Activated T-helper 1 cell treated with anti-CD3 and anti-CD28 coated beads, Interleukin-12 subunit alpha, Interleukin-12 subunit beta, Interleukin-2, Interleukin-4 antibody, amounts not matched to agents 30 ng/mL and 10 ng/mL and 1 ng/mL, durations not matched to agents 14 hours and 24 hours and 36 hours (primary cell): ENCODE measurements around the gene SYNPO. TPM values are rescaled to one million over a fixed set of nuclear protein-coding genes. Genes with fewer than 3 reads are reported as not detected.

Experiments used
- DNase-seq: peaks from one replicate; pipeline ENCODE4 v3.0.0; 2021; ENCODE audit warnings: low spot score
- H3K27ac Mint-ChIP-seq: one replicate; pipeline ENCODE4 v1.8.0; 2021; ENCODE audit warnings: mild to moderate bottlenecking, mixed read lengths
- H3K27me3 Mint-ChIP-seq: one replicate; pipeline ENCODE4 v1.8.0; 2022; ENCODE audit warnings: mild to moderate bottlenecking, moderate library complexity, mixed read lengths; ENCODE audit not compliant: insufficient read depth
- H3K36me3 Mint-ChIP-seq: one replicate; pipeline ENCODE4 v1.8.0; 2021; ENCODE audit warnings: low read depth, mixed read lengths
- H3K4me1 Mint-ChIP-seq: one replicate; pipeline ENCODE4 v1.8.0; 2021; ENCODE audit warnings: low read depth, mixed read lengths
- H3K4me3 Mint-ChIP-seq: one replicate; pipeline ENCODE4 v1.8.0; 2021; ENCODE audit warnings: mild to moderate bottlenecking, moderate library complexity, mixed read lengths
- H3K9me3 Mint-ChIP-seq: one replicate; pipeline ENCODE4 v1.8.0; 2021; ENCODE audit warnings: mixed read lengths
- intact Hi-C: fragments of 100-400 bp; cut with micrococcal nuclease; formaldehyde crosslinking; loops from one replicate; pipeline ENCODE4 v1.15.1; 2024
- total RNA-seq: library from RNA; stranded (reverse); gene quantifications from 2 replicates; pipeline ENCODE4 v1.2.3, GENCODE V29; 2022

Gene SYNPO
- not detected in 2 replicates for total RNA-seq

- no peak within 1 kb of the TSS for H3K27ac Mint-ChIP-seq
- no peak within 1 kb of the TSS for H3K4me3 Mint-ChIP-seq
- H3K4me1 Mint-ChIP-seq, result no peaks in the 10 kb centered on the region
- H3K9me3 Mint-ChIP-seq, result no peaks in the 10 kb centered on the region
- DNase-seq, result no peak
- H3K27me3 Mint-ChIP-seq, result peaks cover 11% of the 10 kb centered on the region
- intact Hi-C loops, result no loop called here
- no peaks in the 10 kb centered on the region for H3K36me3 Mint-ChIP-seq
Observed at GRCh38 chr5:150640311-150641005, at the start of gene SYNPO. TSS of gene SYNPO (plus strand) at chr5:150640660. CDS start at chr5:150648276, 7,616 bp downstream.

GRCh38 chr5:150590979-150591695, 49.3 kb upstream of the SYNPO start:
- Mint-ChIP-seq H3K27ac (no peak overlapping the region), H3K9me3 (no peaks in the 10 kb centered on the region), H3K27me3 (peaks cover 2% of the 10 kb centered on the region), H3K4me3 (no peak overlapping the region), H3K4me1 (no peaks in the 10 kb centered on the region), H3K36me3 (no peaks in the 10 kb centered on the region)
- no peak for DNase-seq
- intact Hi-C loops, result no loop called here

- Mint-ChIP-seq H3K27ac (no peak overlapping the region), H3K9me3 (no peaks in the 10 kb centered on the region), H3K36me3 (no peaks in the 10 kb centered on the region), H3K4me3 (no peak overlapping the region), H3K4me1 (no peaks in the 10 kb centered on the region), H3K27me3 (peaks cover 2% of the 10 kb centered on the region)
- DNase-seq, result no peak
- intact Hi-C loops, result no loop called here
Observed at GRCh38 chr5:150593593-150593992, 46.9 kb upstream of the SYNPO start.

GRCh38 chr5:150593996-150594395, 46.5 kb upstream of the SYNPO start:
- no peak for DNase-seq
- Mint-ChIP-seq H3K36me3 (no peaks in the 10 kb centered on the region), H3K9me3 (no peaks in the 10 kb centered on the region), H3K4me1 (no peaks in the 10 kb centered on the region), H3K27me3 (peaks cover 2% of the 10 kb centered on the region), H3K4me3 (no peak overlapping the region), H3K27ac (no peak overlapping the region)
- intact Hi-C loops, result no loop called here

- H3K9me3 Mint-ChIP-seq, result no peaks in the 10 kb centered on the region
- H3K4me1 Mint-ChIP-seq, result no peaks in the 10 kb centered on the region
- intact Hi-C loops, result no loop called here
- DNase-seq, result no peak
- no peak overlapping the region for H3K27ac Mint-ChIP-seq
- H3K4me3 Mint-ChIP-seq, result no peak overlapping the region
- peaks cover 2% of the 10 kb centered on the region for H3K27me3 Mint-ChIP-seq
- no peaks in the 10 kb centered on the region for H3K36me3 Mint-ChIP-seq
Observed at GRCh38 chr5:150595466-150596031, 44.9 kb upstream of the SYNPO start.

- Mint-ChIP-seq H3K36me3 (no peaks in the 10 kb centered on the region), H3K27ac (no peak overlapping the region), H3K4me1 (no peaks in the 10 kb centered on the region), H3K4me3 (no peak overlapping the region), H3K27me3 (peaks cover 2% of the 10 kb centered on the region), H3K9me3 (no peaks in the 10 kb centered on the region)
- DNase-seq, result no peak
- intact Hi-C loops, result no loop called here
Observed at GRCh38 chr5:150596313-150596712, 44.1 kb upstream of the SYNPO start.

GRCh38 chr5:150596826-150597225, 43.6 kb upstream of the SYNPO start:
- no peak for DNase-seq
- H3K27ac Mint-ChIP-seq, result no peak overlapping the region
- intact Hi-C loops, result no loop called here
- H3K36me3 Mint-ChIP-seq, result no peaks in the 10 kb centered on the region
- peaks cover 2% of the 10 kb centered on the region for H3K27me3 Mint-ChIP-seq
- H3K4me1 Mint-ChIP-seq, result no peaks in the 10 kb centered on the region
- H3K9me3 Mint-ChIP-seq, result no peaks in the 10 kb centered on the region
- no peak overlapping the region for H3K4me3 Mint-ChIP-seq

- no peak for DNase-seq
- intact Hi-C loops, result no loop called here
- no peaks in the 10 kb centered on the region for H3K36me3 Mint-ChIP-seq
- no peak overlapping the region for H3K27ac Mint-ChIP-seq
- no peaks in the 10 kb centered on the region for H3K27me3 Mint-ChIP-seq
- no peaks in the 10 kb centered on the region for H3K9me3 Mint-ChIP-seq
- no peak overlapping the region for H3K4me3 Mint-ChIP-seq
- no peaks in the 10 kb centered on the region for H3K4me1 Mint-ChIP-seq
Observed at GRCh38 chr5:150598006-150598405, 42.5 kb upstream of the SYNPO start.

- intact Hi-C loops, result no loop called here
Observed at GRCh38 chr5:150598821-150599273, 41.6 kb upstream of the SYNPO start.

GRCh38 chr5:150599281-150599680, 41.2 kb upstream of the SYNPO start:
- DNase-seq, result no peak
- no peaks in the 10 kb centered on the region for H3K4me1 Mint-ChIP-seq
- no peak overlapping the region for H3K4me3 Mint-ChIP-seq
- H3K36me3 Mint-ChIP-seq, result no peaks in the 10 kb centered on the region
- no peak overlapping the region for H3K27ac Mint-ChIP-seq
- H3K9me3 Mint-ChIP-seq, result no peaks in the 10 kb centered on the region
- intact Hi-C loops, result no loop called here
- no peaks in the 10 kb centered on the region for H3K27me3 Mint-ChIP-seq

More at GRCh38 chr5:150598821-150599273, 41.6 kb upstream of the SYNPO start:
- H3K4me3 Mint-ChIP-seq, result no peak overlapping the region
- no peak for DNase-seq
- no peaks in the 10 kb centered on the region for H3K27me3 Mint-ChIP-seq
- no peak overlapping the region for H3K27ac Mint-ChIP-seq
- no peaks in the 10 kb centered on the region for H3K4me1 Mint-ChIP-seq
- no peaks in the 10 kb centered on the region for H3K36me3 Mint-ChIP-seq
- no peaks in the 10 kb centered on the region for H3K9me3 Mint-ChIP-seq

- H3K4me3 Mint-ChIP-seq, result no peak overlapping the region
Observed at GRCh38 chr5:150599917-150600511, 40.4 kb upstream of the SYNPO start.

GRCh38 chr5:150600616-150601490, 39.6 kb upstream of the SYNPO start:
- Mint-ChIP-seq H3K27me3 (no peaks in the 10 kb centered on the region), H3K4me1 (no peaks in the 10 kb centered on the region), H3K27ac (no peak overlapping the region), H3K36me3 (no peaks in the 10 kb centered on the region), H3K9me3 (no peaks in the 10 kb centered on the region), H3K4me3 (no peak overlapping the region)
- intact Hi-C loops, result no loop called here
- DNase-seq, result no peak

More at GRCh38 chr5:150599917-150600511, 40.4 kb upstream of the SYNPO start:
- Mint-ChIP-seq H3K27ac (no peak overlapping the region), H3K9me3 (no peaks in the 10 kb centered on the region), H3K27me3 (no peaks in the 10 kb centered on the region), H3K36me3 (no peaks in the 10 kb centered on the region), H3K4me1 (no peaks in the 10 kb centered on the region)
- DNase-seq, result no peak
- intact Hi-C loops, result no loop called here
